Breast epithelium (tissue), 4 donors: ENCODE measurements around the gene UBE4B. TPM values are rescaled to one million over a fixed set of nuclear protein-coding genes. Genes with fewer than 3 reads are reported as not detected.

Source experiments
- DNase-seq, 2 donors: peaks; one replicate each; pipeline ENCODE4 v3.0.0-alpha.2; 2019; ENCODE audit warnings: low spot score in 2 of 2
- H3K27ac ChIP-seq, 2 donors: fragments of 200-600 bp; sonication (generic) in 1 of 2; one replicate each; pipeline ENCODE4 v1.5.1; 2016 to 2019; ENCODE audit warnings: mild to moderate bottlenecking in 1 of 2
- H3K27me3 ChIP-seq, 2 donors: fragments of 200-600 bp; sonication (generic) in 1 of 2; one replicate each; pipeline versions ENCODE4 v1.5.1 to v1.6.0; 2017 to 2019; ENCODE audit warnings: control low read depth in 1 of 2, mild to moderate bottlenecking in 1 of 2
- H3K36me3 ChIP-seq: fragments of 200-600 bp; one replicate; pipeline ENCODE4 v1.5.1; 2019
- H3K4me1 ChIP-seq, 2 donors: fragments of 200-600 bp; sonication (generic); one replicate each; pipeline ENCODE4 v1.5.1; 2016 to 2019; ENCODE audit warnings: control low read depth in 1 of 2
- H3K4me3 ChIP-seq, 3 donors: fragments of 200-600 bp; sonication (generic); 1 replicate in 2 of 3; 2 replicates in 1 of 3; pipeline ENCODE4 v1.5.1; 2016 to 2019; ENCODE audit warnings: mild to moderate bottlenecking in 3 of 3, moderate library complexity in 2 of 3
- H3K9me3 ChIP-seq, 2 donors: fragments of 200-600 bp; sonication (generic) in 1 of 2; one replicate each; pipeline ENCODE4 v1.5.1; 2016 to 2019; ENCODE audit warnings: control low read depth in 1 of 2
- POLR2A ChIP-seq: fragments of 450-650 bp; IDR thresholded peaks from one replicate; pipeline ENCODE4 v1.6.1; 2016; ENCODE audit warnings: antibody characterized with exemption, mild to moderate bottlenecking, moderate library complexity
- POLR2AphosphoS5 ChIP-seq, 3 donors: sonication (generic); formaldehyde crosslinking; IDR thresholded peaks; one replicate each; pipeline ENCODE4 v1.6.1; 2017; ENCODE audit warnings: antibody characterized with exemption in 3 of 3
- intact Hi-C: fragments of 100-400 bp; cut with DNase I; formaldehyde crosslinking; loops from one replicate; pipeline ENCODE4 v1.15.1; 2023; ENCODE audit warnings: low total_unique reads
- total RNA-seq, 3 donors: library from RNA; depleted of rRNA; stranded (reverse); fragments of >200 nt; gene quantifications; one replicate each; pipeline ENCODE4 v1.1.0, GENCODE V29; 2016
- TF ChIP-seq, protein P1 (sequence below), 3 donors: fragments of 450-650 bp; IDR thresholded peaks; one replicate each; pipeline ENCODE4 v1.5.1; 2016 to 2017; ENCODE audit warnings: antibody characterized with exemption in 3 of 3, mild to moderate bottlenecking in 3 of 3, moderate library complexity in 3 of 3

UBE4B gene
- total RNA-seq, 3 donors from 2014 or later = 36.4 to 43.4 (median 41.7) TPM

DNA sequence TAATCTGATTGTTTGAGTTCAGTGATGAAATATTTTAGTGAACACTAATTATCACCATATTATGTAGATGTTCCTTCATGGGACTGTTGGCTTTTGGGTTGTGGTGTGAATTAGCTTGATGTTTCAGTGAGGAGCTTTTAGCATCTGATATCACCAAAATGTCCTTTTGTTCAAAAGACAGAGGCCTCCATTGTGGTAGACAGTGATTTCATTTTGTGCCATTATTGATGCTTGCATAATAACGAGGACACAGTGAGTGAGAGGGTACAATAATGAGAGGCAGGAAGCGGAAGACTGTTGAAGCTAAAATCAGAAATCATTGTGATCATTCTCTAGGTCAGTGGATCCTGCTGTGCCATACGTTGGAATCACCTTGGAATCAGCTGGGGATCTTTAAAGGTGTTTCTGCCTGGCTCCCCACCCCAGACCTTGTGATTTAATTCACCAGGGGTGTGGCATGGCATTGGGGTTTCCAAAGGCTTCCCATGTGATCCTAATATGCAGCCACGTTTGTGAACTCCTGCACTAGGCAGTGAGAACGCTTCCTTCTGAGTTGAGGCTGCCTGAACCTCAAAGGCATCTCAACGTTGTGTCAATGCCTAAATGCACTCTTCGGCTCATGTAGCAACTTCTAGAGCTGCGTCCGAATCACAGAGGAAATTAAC, 95.5 kb downstream of the UBE4B start:
- Histone ChIP-seq H3K36me3 (peaks cover 6% of the 10 kb centered on the region), H3K27ac (no peak overlapping the region), H3K27me3 (no peaks in the 10 kb centered on the region), H3K4me3 (no peak overlapping the region), H3K4me1 (no peaks in the 10 kb centered on the region), H3K9me3 (no peaks in the 10 kb centered on the region)
- no peak for DNase-seq
- TF ChIP-seq, protein P1, sequence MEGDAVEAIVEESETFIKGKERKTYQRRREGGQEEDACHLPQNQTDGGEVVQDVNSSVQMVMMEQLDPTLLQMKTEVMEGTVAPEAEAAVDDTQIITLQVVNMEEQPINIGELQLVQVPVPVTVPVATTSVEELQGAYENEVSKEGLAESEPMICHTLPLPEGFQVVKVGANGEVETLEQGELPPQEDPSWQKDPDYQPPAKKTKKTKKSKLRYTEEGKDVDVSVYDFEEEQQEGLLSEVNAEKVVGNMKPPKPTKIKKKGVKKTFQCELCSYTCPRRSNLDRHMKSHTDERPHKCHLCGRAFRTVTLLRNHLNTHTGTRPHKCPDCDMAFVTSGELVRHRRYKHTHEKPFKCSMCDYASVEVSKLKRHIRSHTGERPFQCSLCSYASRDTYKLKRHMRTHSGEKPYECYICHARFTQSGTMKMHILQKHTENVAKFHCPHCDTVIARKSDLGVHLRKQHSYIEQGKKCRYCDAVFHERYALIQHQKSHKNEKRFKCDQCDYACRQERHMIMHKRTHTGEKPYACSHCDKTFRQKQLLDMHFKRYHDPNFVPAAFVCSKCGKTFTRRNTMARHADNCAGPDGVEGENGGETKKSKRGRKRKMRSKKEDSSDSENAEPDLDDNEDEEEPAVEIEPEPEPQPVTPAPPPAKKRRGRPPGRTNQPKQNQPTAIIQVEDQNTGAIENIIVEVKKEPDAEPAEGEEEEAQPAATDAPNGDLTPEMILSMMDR (IDR thresholded peaks at IDR 0.05) = no peak
- intact Hi-C loops = no loop called here

DNA sequence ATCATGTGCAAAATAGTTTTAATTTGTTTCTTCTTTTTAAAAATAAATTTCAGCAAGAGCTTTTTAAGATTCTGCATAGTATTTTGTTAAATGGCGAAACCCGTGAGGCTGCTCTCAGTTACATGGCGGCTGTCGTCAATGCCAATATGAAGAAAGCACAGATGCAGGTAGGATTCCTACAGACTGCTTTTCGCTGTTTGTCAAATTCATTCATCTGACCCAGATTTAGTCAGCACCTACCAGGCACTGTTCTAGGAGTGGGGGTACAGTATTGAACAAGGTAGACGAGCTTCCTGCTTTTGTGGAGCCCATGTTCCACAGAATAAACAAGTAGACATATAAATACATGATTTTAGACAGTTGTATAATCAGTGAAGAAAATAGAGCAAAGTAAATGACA, 99.6 kb downstream of the UBE4B start:
- DNase-seq = no peak
- Histone ChIP-seq H3K4me1 (no peaks in the 10 kb centered on the region), H3K27me3 (no peaks in the 10 kb centered on the region), H3K27ac (no peak overlapping the region), H3K36me3 (peaks cover 6% of the 10 kb centered on the region), H3K9me3 (no peaks in the 10 kb centered on the region), H3K4me3 (no peak overlapping the region)
- TF ChIP-seq, protein P1 (IDR thresholded peaks at IDR 0.05) = no peak
- TF ChIP-seq POLR2A = no peak
- TF ChIP-seq POLR2AphosphoS5 (IDR thresholded peaks at IDR 0.05) = no peak
- intact Hi-C loops = no loop called here

DNA sequence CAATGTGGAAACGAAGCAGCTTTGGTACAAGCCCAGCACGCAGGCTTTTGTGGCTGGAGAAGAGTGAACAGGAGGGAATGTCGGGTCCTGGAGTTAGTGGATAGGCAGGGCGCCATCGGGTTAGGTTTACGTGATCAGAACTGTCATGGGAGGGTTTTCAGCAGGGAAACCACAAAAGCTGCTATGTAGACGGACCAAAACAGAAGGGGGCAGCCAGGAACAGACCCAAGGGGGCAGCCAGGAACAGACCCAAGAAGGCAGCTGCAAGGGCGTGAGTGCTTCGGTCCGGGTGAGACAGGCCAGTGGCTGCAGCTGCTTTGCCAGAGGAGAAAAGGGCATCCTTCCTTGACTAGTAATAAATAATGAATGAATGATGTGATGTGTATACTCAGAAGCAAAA, 100.1 kb downstream of the UBE4B start:
- TF ChIP-seq POLR2A (no peak), POLR2AphosphoS5 (IDR thresholded peaks at IDR 0.05) (no peak)
- TF ChIP-seq, protein P1 (IDR thresholded peaks at IDR 0.05) = no peak
- no peak overlapping the region for H3K4me3 ChIP-seq
- H3K27me3 ChIP-seq = no peaks in the 10 kb centered on the region
- no peak for DNase-seq
- intact Hi-C loops = no loop called here
- no peak overlapping the region for H3K27ac ChIP-seq
- H3K9me3 ChIP-seq = no peaks in the 10 kb centered on the region
- H3K36me3 ChIP-seq = peaks cover 6% of the 10 kb centered on the region
- H3K4me1 ChIP-seq = no peaks in the 10 kb centered on the region

DNA sequence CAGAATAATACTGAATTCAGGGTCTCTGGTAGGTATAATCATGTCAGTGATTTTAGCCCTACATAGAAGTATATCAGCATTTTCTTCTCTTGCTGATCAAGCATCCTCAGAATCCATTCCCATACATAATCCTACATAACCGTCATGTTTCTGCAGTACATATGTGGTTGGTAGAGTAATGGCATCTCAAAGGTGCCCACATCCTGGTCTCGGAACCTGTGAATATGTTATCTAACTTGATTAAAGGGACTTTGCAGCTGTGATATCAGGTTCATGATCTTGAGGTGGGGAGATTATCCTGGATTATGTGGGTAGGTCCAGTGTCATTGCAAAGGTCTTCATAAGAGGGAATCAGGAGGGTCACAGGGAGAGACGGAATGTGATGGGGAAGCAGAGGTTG, 108.2 kb downstream of the UBE4B start:
- Histone ChIP-seq H3K36me3 (no peaks in the 10 kb centered on the region), H3K27me3 (no peaks in the 10 kb centered on the region), H3K4me3 (no peak overlapping the region), H3K27ac (no peak overlapping the region), H3K4me1 (no peaks in the 10 kb centered on the region), H3K9me3 (no peaks in the 10 kb centered on the region)
- intact Hi-C loops = no loop called here
- no peak for TF ChIP-seq POLR2AphosphoS5 (IDR thresholded peaks at IDR 0.05)
- TF ChIP-seq POLR2A = no peak
- TF ChIP-seq, protein P1 (IDR thresholded peaks at IDR 0.05) = no peak
- DNase-seq = no peak

DNA sequence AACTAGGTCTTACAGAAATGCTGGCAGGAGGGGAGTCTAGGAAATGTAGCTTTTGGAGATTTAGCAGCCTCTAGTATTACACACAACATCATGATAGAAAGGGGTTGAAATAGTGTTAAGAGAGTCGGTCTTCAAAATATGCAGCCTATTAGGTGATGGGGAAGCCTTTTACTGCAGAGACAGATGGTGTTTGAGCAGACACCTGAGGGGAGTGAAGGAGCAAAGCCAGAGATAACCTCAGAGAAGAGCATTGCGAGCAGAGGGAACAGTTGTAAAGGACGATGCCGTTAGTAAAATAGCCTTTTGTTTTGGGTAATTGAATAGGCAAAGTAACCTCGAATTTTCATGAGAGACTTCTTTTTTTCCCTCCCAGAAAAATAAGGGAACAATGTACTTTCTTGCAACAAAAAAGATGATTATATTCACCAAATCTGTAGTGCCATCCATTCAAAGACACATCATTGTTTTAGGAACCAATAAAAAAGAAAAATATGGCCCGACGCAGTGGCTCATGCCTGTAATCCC, 111.3 kb downstream of the UBE4B start:
- TF ChIP-seq POLR2AphosphoS5 (IDR thresholded peaks at IDR 0.05) (no peak), POLR2A (no peak)
- TF ChIP-seq, protein P1 (IDR thresholded peaks at IDR 0.05) = no peak
- H3K27me3 ChIP-seq = no peaks in the 10 kb centered on the region
- H3K27ac ChIP-seq = no peak overlapping the region
- intact Hi-C loops = no loop called here
- no peaks in the 10 kb centered on the region for H3K9me3 ChIP-seq
- no peak for DNase-seq
- no peaks in the 10 kb centered on the region for H3K36me3 ChIP-seq
- H3K4me1 ChIP-seq = no peaks in the 10 kb centered on the region
- H3K4me3 ChIP-seq = no peak overlapping the region
